IPS-18c (cell line): ENCODE results near the gene TNIK.
"Not testable (repeated sequence)": the region's sequence is repeated elsewhere in the genome, so short reads cannot be mapped to it uniquely, and the experiment has no call there.

Experiments
- H3K4me3 ChIP-seq: 2 replicates; pipeline ENCODE4 v1.7.0; 2013; ENCODE audit warnings: low read depth, mild to moderate bottlenecking, low read length, moderate library complexity; ENCODE audit not compliant: insufficient read depth
- H3K9me3 ChIP-seq: one replicate; pipeline ENCODE4 v1.6.1; 2013; ENCODE audit warnings: mild to moderate bottlenecking, low read length, moderate library complexity; ENCODE audit not compliant: control insufficient read depth, insufficient read depth

The TNIK gene

GRCh38 chr3:171455603-171456550 lies 4.3 kb downstream of the TNIK start:
- no peak overlapping the region for H3K4me3 ChIP-seq
- no peaks in the 10 kb centered on the region for H3K9me3 ChIP-seq

- Histone ChIP-seq H3K4me3 (no peak overlapping the region), H3K9me3 (no peaks in the 10 kb centered on the region)
Measured at GRCh38 chr3:171454041-171454440, 6.2 kb downstream of the TNIK start.

- no peak overlapping the region for H3K4me3 ChIP-seq
- no peaks in the 10 kb centered on the region for H3K9me3 ChIP-seq
Measured at GRCh38 chr3:171453180-171453886, 6.9 kb downstream of the TNIK start.

- H3K9me3 ChIP-seq = no peaks in the 10 kb centered on the region
- no peak overlapping the region for H3K4me3 ChIP-seq
Measured at GRCh38 chr3:171452328-171452727, 7.9 kb downstream of the TNIK start.

GRCh38 chr3:171451915-171452314 lies 8.3 kb downstream of the TNIK start:
- no peaks in the 10 kb centered on the region for H3K9me3 ChIP-seq
- H3K4me3 ChIP-seq = no peak overlapping the region

- not testable (repeated sequence) for H3K9me3 ChIP-seq, H3K4me3 ChIP-seq
Measured at GRCh38 chr3:171447579-171447891, 12.7 kb downstream of the TNIK start.

- Histone ChIP-seq H3K4me3 (no peak overlapping the region), H3K9me3 (no peaks in the 10 kb centered on the region)
Measured at GRCh38 chr3:171446801-171447578, 13.2 kb downstream of the TNIK start.

- H3K9me3 ChIP-seq = no peaks in the 10 kb centered on the region
- no peak overlapping the region for H3K4me3 ChIP-seq
Measured at GRCh38 chr3:171446301-171446700, 13.9 kb downstream of the TNIK start.

GRCh38 chr3:171445620-171446204 lies 14.5 kb downstream of the TNIK start:
- H3K9me3 ChIP-seq = no peaks in the 10 kb centered on the region
- no peak overlapping the region for H3K4me3 ChIP-seq

- Histone ChIP-seq H3K4me3 (no peak overlapping the region), H3K9me3 (no peaks in the 10 kb centered on the region)
Measured at GRCh38 chr3:171444001-171444690, 16.1 kb downstream of the TNIK start.

GRCh38 chr3:171443211-171443957 lies 16.8 kb downstream of the TNIK start:
- H3K9me3 ChIP-seq = no peaks in the 10 kb centered on the region
- H3K4me3 ChIP-seq = no peak overlapping the region

- no peaks in the 10 kb centered on the region for H3K9me3 ChIP-seq
- no peak overlapping the region for H3K4me3 ChIP-seq
Measured at GRCh38 chr3:171442184-171442583, 18.0 kb downstream of the TNIK start.

- no peaks in the 10 kb centered on the region for H3K9me3 ChIP-seq
Measured at GRCh38 chr3:171441381-171441780, 18.8 kb downstream of the TNIK start.

GRCh38 chr3:171439996-171440395 lies 20.2 kb downstream of the TNIK start:
- Histone ChIP-seq H3K4me3 (no peak overlapping the region), H3K9me3 (no peaks in the 10 kb centered on the region)

More at GRCh38 chr3:171441381-171441780, 18.8 kb downstream of the TNIK start:
- no peak overlapping the region for H3K4me3 ChIP-seq

GRCh38 chr3:171437115-171437756 lies 23.0 kb downstream of the TNIK start:
- Histone ChIP-seq H3K9me3 (no peaks in the 10 kb centered on the region), H3K4me3 (no peak overlapping the region)

GRCh38 chr3:171436380-171436779 lies 23.8 kb downstream of the TNIK start:
- Histone ChIP-seq H3K9me3 (no peaks in the 10 kb centered on the region), H3K4me3 (no peak overlapping the region)
